GM18508 (cell line): ENCODE measurements around the gene ASIC5.

Experiments used
- ATAC-seq: cut with Tn5 transposase; IDR thresholded peaks from one replicate; pipeline ENCODE4 v1.9.1; 2021; ENCODE audit warnings: moderate number of reproducible peaks; ENCODE audit not compliant: insufficient read depth, unreplicated experiment

Gene ASIC5

GRCh38 chr4:155881555-155881954, 15.5 kb upstream of the ASIC5 start:
- ATAC-seq: no peak

DNA sequence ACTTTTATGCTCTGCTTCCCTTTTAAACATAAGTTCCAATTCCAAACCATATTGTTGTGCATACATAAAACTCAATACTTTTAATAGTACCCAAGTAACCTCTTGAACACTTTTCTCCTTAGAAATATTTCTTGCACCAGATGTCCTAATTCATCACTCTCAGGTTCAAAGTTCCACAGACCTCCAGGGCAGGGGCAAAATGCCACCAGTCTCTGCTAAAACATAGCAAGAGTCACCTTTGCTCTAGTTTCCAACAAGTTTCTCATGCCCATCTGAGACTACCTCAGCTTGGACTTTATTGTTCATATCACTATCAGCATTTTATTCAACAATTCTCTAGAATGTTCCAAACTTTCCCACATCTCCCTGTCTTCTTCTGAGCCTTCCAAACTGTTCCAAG, 13.7 kb upstream of the ASIC5 start:
- no peak for ATAC-seq

- ATAC-seq: no peak
These were observed 12.5 kb upstream of the ASIC5 start for GRCh38 chr4:155878611-155879010.

- ATAC-seq: no peak
These were observed 11.9 kb upstream of the ASIC5 start for GRCh38 chr4:155877971-155878370.

DNA sequence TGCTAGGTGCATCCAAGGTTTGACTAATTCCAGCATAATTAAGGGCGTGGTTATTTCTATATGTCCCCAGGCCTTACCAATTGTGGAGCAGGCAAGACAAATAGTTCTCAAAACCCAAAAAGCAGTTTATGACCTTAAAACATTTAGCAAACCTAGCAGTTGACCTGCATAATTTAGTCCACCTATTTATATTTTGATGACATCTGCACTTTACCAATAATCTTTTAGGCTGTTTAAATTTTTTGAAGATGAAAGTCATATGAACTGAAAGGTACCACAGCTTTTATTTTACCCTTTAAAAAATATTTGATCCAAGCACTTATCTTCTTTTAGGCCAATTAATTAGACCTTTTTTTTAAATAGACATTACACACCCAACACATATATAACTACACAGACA, 9.8 kb upstream of the ASIC5 start:
- ATAC-seq: no peak

DNA sequence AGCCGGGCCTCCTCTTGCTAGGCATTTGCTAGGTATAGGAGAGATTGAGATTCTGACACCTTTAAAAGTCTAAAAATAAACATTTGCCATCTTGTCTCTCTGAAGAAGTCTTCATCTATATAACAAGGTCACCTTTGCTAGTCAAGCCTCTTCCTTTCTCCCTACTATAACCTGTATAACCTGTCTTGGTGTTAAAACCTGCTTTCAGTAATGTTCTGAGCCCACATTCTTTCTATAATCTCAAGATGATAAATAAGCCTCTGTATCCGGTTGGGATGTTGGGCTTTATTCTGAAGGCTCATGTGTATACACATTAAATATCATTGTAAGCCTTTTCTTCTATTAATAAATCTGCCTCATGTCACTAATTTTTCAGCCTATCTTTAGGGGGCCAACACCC, 10.2 kb downstream of the ASIC5 start:
- no peak for ATAC-seq

- no peak for ATAC-seq
These were observed 11.4 kb downstream of the ASIC5 start for GRCh38 chr4:155854582-155855226.

DNA sequence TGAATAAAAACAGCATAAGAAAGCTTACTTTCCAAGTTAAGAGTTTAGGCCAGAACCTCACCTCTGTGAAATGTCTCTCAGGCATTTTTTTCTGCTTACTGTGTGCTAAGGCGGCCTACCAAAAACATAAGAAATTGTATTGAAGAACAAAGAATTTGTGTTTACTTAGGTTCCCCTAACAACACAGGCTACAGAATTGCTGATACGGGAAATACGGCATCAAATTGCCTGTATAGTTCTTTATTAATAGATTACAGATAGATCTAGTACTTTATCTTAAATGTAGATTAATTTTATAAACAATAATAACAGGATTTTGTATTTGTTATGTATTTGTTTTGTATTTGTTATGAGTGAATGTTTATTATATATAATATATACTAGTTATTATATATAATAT, 12.9 kb downstream of the ASIC5 start:
- no peak for ATAC-seq

- ATAC-seq: no peak
These were observed 17.0 kb downstream of the ASIC5 start for GRCh38 chr4:155849042-155849441.

GRCh38 chr4:155846929-155847328, 19.1 kb downstream of the ASIC5 start:
- no peak for ATAC-seq

DNA sequence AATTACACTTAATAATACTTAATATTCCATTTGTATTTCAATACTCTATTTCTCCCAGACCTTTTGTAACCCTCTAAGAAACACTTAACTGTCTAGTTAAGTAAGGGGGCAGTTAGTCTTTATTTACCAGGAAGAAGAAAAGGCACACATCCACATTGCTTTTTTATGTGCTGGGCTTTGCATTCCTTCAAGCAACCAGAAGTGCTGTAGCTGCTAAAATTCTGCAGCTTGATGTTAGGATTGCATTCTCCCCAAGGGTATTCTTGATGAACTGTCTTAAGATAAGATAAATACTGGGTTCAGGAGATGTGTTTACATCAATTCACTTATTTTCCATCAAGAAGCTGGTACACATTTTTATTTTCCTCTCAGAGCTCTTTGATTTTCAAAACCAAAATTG, 24.0 kb downstream of the ASIC5 start:
- no peak for ATAC-seq

GRCh38 chr4:155837203-155837796, 28.8 kb downstream of the ASIC5 start:
- ATAC-seq: no peak

DNA sequence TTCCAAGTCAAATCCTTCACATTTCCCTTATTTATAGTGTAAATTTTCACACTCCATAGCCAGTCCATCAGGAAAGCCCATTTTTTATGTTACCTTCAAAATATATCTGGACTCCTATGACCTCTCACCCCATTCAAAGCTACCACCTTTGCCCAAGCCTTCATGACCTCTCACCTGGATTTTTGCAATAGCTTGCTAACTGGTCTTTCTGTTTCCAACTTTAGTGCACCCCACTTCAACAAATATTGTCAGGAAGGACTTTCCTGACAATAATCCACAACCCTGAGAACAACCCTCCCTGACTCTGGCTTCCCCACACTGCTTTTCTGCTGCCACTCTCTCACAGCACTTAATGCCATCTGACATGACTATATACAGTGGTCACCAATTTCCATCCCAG, 33.4 kb downstream of the ASIC5 start:
- ATAC-seq: no peak

- no peak for ATAC-seq
These were observed 37.4 kb downstream of the ASIC5 start for GRCh38 chr4:155828628-155829027.

GRCh38 chr4:155822572-155822971, 43.5 kb downstream of the ASIC5 start:
- no peak for ATAC-seq

DNA sequence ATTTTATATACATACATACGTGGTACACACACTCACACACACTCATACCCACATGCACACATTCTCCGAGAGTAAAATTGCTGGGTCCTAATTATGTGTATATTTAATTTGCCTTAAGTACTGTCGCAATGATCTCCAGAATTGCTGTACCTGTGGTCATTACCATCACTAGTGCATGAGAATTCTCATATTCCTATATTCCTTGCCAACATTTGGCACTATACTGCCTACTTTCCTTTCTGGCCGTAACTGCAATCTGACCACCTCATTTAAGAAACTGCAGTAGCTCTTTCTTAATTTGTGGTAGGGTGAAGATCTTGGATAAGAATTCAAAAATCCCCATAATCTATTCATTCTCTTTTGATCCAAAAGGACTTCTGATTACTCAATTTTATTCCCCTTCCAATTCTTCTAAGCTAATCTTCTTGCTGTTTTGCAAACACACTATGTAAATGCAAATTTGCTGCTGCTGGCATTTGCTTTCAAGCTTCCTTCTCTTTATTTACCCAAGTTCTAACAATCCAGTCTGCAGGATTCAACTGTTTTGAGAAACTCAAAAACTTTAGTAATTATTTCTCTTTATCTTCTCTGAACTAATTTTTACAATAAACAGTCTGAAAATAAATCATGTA, 45.1 kb downstream of the ASIC5 start:
- no peak for ATAC-seq

- ATAC-seq: no peak
These were observed 47.0 kb downstream of the ASIC5 start for GRCh38 chr4:155819066-155819465.

DNA sequence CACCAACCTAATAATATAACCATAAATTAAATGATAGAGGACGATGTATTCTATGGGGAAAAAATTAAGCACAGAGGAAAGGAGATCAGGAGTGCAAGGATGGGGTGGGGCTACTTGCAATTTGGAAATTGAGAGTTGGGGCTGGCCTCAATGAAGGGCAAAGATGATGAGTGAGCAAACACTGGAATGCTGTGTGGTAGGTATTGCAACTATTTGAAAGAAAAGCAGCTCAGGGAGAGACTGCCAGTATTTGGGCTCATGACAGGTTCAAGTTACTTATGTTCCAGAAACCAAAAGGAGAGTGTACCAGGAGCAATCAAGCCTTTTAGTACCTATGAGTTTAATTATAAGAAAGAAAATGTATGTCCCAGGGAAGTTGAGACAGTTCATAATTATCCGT, 47.4 kb downstream of the ASIC5 start:
- no peak for ATAC-seq

DNA sequence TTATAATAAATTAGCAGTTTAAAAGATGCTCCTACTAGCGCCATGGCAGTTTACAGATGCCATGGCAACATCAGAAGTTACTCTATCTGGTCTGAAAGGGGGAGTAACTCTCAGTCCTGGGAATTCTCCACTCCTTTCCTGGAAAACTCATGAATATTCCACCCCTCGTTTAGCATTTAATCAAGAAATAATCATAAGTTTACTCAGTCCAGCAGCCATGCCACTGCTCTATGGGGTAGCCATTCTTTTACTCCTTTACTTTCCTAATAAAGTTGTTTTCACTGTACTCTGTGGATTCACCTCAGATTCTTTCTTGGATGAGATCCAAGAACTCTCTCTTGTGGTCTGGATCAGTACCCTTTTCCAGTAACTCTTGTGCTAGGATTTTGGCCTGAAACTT, 55.0 kb downstream of the ASIC5 start:
- ATAC-seq: no peak

DNA sequence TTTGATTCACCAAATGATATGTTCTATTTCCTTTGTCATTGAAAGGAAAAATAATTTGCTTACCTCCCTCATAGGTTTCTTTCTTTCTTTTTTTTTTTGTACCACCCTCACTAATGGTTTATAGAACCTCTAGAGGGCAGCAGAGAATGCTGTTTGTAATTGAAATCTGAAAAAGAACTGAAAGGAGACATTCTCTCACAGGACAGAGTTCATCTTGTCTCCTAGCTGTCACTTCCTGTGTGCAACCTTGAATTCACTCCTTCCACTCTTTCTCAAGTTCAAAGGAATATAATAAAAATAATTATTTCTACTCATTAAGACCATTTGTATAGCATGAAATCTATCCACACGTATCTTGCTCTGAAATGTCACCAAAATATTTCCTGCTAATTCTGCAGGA, 56.2 kb downstream of the ASIC5 start:
- ATAC-seq: peak; percentile 99

- no peak for ATAC-seq
These were observed 59.1 kb downstream of the ASIC5 start for GRCh38 chr4:155807021-155807420.

GRCh38 chr4:155805016-155805415, 61.1 kb downstream of the ASIC5 start:
- ATAC-seq: no peak
